Astrocyte of the cerebellum (primary cell): ENCODE results near the gene WNT9A.

Experiments used
- DNase-seq: peaks from one replicate; pipeline ENCODE4 v3.0.0-alpha.2; 2011; ENCODE audit warnings: low read depth
- H3K4me3 ChIP-seq: 2 replicates; pipeline ENCODE4 v1.5.1; 2011; ENCODE audit warnings: mild to moderate bottlenecking, low read depth, low read length, moderate library complexity
- CTCF ChIP-seq: IDR thresholded peaks from 2 replicates; pipeline ENCODE4 v1.5.1; 2012; ENCODE audit warnings: low read length, low read depth, moderate library complexity, mild to moderate bottlenecking; ENCODE audit errors: missing control alignments
- in situ Hi-C: cut with HindIII; loops from 2 replicates; pipeline ENCODE4 v1.10.0; 2017; ENCODE audit warnings: low sequenced_read_pairs

Gene WNT9A

GRCh38 chr1:227938276-227938675 is 9.5 kb downstream of the WNT9A start:
- no peak overlapping the region for H3K4me3 ChIP-seq
- DNase-seq: no peak
- in situ Hi-C loops: loop anchor here (25.0 kb wide), 1 partner anchor 176 kb away; no protein-coding TSS in a partner anchor
- TF ChIP-seq CTCF: no peak

GRCh38 chr1:227937838-227938145 is 9.9 kb downstream of the WNT9A start:
- no peak for DNase-seq
- H3K4me3 ChIP-seq: no peak overlapping the region
- in situ Hi-C loops: loop anchor here (25.0 kb wide), 1 partner anchor 175 kb away; no protein-coding TSS in a partner anchor
- no peak for TF ChIP-seq CTCF

- DNase-seq: no peak
- no peak overlapping the region for H3K4me3 ChIP-seq
- in situ Hi-C loops: loop anchor here (25.0 kb wide), 1 partner anchor 175 kb away; no protein-coding TSS in a partner anchor
- TF ChIP-seq CTCF: no peak
Measured at GRCh38 chr1:227937031-227937837, 10.5 kb downstream of the WNT9A start.

- in situ Hi-C loops: loop anchor here (25.0 kb wide), 1 partner anchor 174 kb away; no protein-coding TSS in a partner anchor
- no peak for TF ChIP-seq CTCF
- no peak overlapping the region for H3K4me3 ChIP-seq
- DNase-seq: no peak
Measured at GRCh38 chr1:227935826-227936225, 11.9 kb downstream of the WNT9A start.

GRCh38 chr1:227934476-227935313 is 13.0 kb downstream of the WNT9A start:
- no peak for DNase-seq
- H3K4me3 ChIP-seq: no peak overlapping the region
- in situ Hi-C loops: loop anchor here (25.0 kb wide), 1 partner anchor 172 kb away; no protein-coding TSS in a partner anchor
- no peak for TF ChIP-seq CTCF

GRCh38 chr1:227929751-227930472 is 17.8 kb downstream of the WNT9A start:
- DNase-seq: no peak
- in situ Hi-C loops: loop anchor here (25.0 kb wide), 1 partner anchor 168 kb away; no protein-coding TSS in a partner anchor
- no peak overlapping the region for H3K4me3 ChIP-seq
- TF ChIP-seq CTCF: no peak
